GM18951 (cell line): ENCODE data around the gene RASD1.
"Not testable (repeated sequence)": the region's sequence is repeated elsewhere in the genome, so short reads cannot be mapped to it uniquely, and the experiment has no call there.

Source experiments
- POLR2A ChIP-seq: IDR thresholded peaks from 4 replicates; pipeline ENCODE4 v1.6.1; 2011; ENCODE audit warnings: mild to moderate bottlenecking; ENCODE audit not compliant: insufficient read length, insufficient read depth; ENCODE audit errors: extremely low read depth
- in situ Hi-C: fragments of 300-500 bp; cut with MboI; formaldehyde crosslinking; loops from one replicate; pipeline ENCODE4 v1.12.0; 2022; ENCODE audit warnings: low sequenced_read_pairs, mixed read lengths, inconsistent platforms; ENCODE audit not compliant: unreplicated experiment

Gene RASD1

DNA sequence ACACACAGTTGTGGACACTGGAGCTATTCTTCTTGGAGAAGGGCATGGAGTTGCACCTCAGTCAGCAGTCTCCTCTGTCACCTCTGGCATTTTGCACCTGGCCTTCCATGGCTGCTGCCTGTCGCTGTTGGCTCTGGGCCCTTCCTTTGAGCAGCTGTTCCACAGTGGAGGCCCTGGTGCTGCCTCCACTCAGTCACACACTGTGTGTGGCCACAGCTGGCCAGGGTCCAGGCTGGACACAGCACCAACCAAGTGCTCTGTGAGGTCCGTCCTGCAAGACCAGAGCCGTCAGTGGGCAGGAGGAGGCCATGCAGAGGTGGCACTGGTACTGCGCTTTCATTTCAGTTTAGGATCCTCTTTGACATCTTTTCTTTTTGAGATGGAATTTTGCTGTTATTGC, 41.0 kb downstream of the RASD1 start:
- in situ Hi-C loops: no loop called here
- TF ChIP-seq POLR2A: no peak

DNA sequence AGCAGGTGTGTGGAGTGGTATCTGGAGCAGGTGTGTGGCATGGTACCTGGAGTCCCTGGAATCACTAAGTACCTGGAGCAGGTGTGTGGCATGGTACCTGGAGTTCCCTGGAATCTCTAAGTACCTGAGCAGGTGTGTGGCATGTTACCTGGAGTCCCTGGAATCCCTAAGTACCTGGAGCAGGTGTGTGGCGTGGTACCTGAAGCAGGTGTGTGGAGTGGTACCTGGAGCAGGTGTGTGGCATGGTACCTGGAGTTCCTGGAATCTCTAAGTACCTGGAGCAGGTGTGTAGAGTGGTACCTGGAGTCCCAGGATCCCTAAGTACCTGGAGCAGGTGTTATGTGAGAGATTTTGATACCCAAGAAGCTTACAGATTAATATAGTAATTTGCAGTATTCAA, 41.5 kb downstream of the RASD1 start:
- in situ Hi-C loops: not testable (repeated sequence)

DNA sequence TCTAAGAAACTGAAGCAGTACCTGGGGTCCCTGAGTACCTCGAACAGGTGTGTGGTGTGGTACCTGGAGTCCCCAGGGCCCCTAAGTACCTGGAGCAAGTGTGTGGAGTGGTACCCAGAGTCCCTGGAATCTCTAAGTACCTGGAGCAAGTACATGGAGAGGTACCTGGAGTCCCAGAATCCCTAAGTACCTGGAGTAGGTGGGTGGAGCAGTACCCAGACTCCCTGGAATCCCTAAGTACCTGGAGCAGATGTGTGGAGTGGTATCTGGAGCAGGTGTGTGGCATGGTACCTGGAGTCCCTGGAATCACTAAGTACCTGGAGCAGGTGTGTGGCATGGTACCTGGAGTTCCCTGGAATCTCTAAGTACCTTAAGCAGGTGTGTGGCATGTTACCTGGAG, 41.9 kb downstream of the RASD1 start:
- in situ Hi-C loops: no loop called here

DNA sequence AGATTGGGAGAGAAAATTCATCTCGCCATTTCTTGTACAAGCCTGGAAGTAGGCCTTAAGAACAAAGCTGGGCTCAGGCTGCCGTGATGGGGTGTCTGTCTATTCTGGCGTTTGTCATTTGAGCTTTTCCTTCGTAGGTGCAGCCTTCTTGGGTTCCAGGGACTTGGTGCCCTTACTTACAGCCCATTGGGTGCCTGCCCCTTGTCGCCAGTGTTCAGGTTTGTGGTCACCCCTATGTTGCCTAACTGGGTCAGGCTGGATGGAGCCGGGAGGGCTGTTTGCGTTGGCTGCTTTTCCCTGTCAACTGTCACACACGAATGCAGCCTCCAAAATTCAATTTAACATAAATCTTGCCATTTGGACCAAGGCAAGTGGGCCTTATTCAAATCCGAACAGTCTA, 43.1 kb downstream of the RASD1 start:
- no peak for TF ChIP-seq POLR2A
- in situ Hi-C loops: no loop called here

More for the DNA sequence above, 41.9 kb downstream of the RASD1 start:
- TF ChIP-seq POLR2A: no peak

DNA sequence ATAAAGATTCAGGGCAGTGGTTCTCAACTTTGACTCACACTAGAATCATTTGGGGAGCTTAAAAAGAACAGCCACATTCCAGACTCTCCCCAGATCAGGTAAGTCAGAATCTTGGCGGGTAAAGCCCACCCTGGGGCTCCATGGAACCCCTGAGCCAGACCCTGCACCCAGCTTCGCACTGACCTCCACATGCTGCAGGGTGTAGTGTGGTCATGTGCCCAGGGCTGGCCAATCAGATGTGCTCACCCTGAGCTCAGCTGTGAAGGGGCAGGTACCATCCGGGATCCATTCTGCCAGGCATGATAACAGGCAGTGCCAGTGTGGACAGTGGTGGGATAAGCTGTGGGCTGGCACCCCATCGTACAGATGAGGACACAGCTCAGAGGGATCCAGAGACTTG, 47.5 kb downstream of the RASD1 start:
- TF ChIP-seq POLR2A: no peak
- in situ Hi-C loops: no loop called here

DNA sequence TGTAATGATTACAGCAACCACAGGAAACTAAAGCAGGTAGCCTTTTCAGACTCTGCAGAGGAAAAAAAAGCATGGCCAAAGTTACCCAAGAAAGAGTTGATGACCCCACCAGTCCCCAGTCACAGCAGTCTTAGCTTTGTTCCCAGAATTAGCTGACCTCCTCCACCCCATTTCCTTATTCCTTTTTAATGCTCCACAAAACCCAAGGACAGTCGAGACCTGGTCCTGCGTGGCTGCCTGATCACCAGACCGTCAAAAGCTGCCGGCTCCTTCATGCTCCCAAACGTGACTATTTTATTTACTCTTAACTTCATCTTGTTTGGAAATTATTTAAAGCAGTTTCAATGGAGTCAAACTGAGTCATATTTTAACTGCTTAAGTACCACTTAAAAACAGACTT, 48.1 kb downstream of the RASD1 start:
- in situ Hi-C loops: no loop called here
- no peak for TF ChIP-seq POLR2A

DNA sequence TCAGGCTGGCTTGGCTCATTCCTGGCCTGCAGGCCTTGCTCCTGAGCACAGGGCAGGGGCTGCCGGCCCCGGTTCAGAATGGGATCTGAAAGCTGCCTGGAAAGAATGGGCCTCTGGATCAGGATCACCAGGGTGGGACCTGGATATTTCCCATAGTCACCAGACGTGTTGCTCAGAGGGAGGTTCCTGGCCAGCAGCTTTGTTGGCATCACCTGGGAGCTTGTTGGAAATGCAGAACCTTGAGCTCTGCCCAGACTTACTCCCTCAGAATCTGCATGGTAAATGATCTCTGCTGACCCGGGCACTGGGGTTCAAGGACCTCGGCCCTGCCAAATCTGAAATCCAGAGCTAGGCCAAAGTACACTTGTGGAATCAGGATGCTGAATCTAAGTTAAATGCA, 48.9 kb downstream of the RASD1 start:
- TF ChIP-seq POLR2A: no peak
- in situ Hi-C loops: no loop called here

DNA sequence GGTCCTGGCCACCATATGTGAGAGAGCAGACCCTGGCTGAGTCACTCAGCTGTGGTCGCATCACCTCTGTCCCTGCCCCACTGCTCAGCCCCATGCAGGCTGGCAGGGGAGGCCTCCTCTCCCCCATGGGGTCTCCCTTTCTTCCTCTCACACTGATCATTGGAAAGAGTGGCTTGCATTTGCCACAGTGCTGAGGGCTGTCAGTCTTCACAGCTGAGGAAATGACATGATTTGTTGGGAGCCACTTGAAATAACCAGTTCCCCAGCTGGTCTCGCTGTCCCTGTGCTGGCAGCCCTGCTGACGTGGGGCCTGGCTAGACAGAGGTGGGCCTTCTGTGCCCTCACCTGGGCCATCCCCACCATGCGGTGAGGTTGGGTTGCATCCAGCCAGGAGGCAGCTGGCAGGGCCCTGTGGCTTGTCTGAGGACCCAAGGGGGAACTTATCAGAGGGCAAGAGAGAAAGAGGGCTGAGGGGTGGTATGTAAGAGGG, 49.5 kb downstream of the RASD1 start:
- in situ Hi-C loops: no loop called here
- TF ChIP-seq POLR2A: no peak

DNA sequence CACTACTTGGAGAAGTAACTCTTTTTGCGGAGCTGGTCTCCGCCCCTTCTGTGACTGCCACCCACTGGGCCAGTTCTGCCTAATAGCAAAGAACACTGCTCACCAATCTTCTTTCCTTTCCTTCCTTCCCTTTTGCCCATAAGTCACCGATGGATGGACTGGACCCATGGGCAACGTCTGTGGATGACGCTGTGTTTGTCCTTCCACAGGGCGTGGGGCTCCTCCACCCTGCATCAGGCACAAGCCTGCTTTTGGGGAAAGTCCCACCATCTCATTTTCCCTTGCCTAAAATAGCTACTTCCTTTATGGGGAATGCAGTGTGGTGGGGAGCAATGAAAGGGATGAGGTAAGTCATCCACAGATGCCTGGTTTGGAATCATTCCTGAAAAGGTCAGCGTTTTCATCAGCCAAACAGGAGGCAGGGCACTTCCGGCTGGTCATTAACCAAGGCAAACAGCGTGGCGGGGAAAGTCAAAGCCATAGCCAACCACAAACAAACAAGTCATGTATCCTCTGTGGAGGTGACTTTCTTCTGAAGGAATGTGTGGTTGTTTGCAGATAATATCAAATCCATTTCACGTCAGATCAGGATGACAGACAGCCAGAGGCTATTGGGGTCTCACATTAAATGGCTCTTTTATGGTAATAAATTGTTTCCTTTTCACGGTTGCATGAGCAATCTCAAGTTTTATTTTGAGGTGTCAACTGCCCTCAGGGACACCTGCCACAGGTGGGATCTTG, 50.1 kb downstream of the RASD1 start:
- in situ Hi-C loops: no loop called here
- TF ChIP-seq POLR2A: no peak

DNA sequence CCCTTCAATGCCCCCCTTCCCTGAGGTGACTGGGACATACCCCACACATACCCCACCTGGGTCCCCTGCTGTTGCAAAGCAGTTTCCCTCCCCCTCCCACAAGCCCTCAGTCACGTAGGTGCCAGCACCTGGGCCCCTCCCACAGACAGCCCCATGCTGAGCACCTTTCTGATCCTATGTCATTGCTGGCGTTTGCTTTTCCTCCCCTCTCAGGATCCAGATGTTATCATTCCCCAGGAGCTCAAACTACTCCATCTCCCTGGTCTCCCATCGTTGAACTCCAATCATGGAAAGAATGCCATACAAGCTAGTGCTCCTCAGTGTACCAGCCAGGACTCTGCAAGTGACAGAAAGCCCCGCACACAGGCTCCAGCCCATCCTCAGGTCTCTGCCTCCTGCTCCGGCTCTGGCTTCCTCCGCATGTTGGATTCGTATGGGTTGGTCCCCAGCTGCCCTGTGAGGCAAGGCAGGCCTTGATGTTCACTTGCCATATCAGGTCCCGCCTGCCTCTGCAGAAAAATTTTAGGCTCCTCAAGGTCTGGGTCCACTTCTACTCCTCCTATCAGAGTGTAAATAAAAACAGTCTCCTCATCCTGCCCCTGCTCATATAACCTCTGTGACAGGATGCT, 50.8 kb downstream of the RASD1 start:
- in situ Hi-C loops: no loop called here
- no peak for TF ChIP-seq POLR2A
